MCF 10A (cell line): ENCODE data around the gene AGPS. TPM values are rescaled to one million over a fixed set of nuclear protein-coding genes. Genes with fewer than 3 reads are reported as not detected.

Experiments used
- BruUV-seq: library from RNA; stranded (reverse); fragments of 400-500 nt; replicated peaks from 2 replicates; lab custom pipeline; 2021; lab: Mats Ljungman, UMichigan
- CTCF ChIA-PET: fragments of 300-600 bp; sonication (Branson Sonifier 250); formaldehyde crosslinking; extraction: SDS; loops from one replicate; lab custom pipeline; 2021; ENCODE audit warnings: antibody characterized with exemption, inconsistent platforms; lab: Yijun Ruan, JAX
- POLR2A ChIA-PET: fragments of 300-600, 350-650 bp; sonication (Branson Sonifier 250); formaldehyde crosslinking; extraction: SDS; loops from one replicate; lab custom pipeline; 2020; ENCODE audit warnings: antibody characterized with exemption, inconsistent platforms; lab: Yijun Ruan, JAX
- DNase-seq: peaks from one replicate; pipeline ENCODE4 v3.0.0-alpha.2; 2018; ENCODE audit not compliant: unreplicated experiment
- H3K27ac Mint-ChIP-seq: one replicate; pipeline ENCODE4 v1.8.0; 2022; ENCODE audit warnings: mild to moderate bottlenecking, low read depth, mixed read lengths; ENCODE audit not compliant: unreplicated experiment
- H3K27me3 Mint-ChIP-seq: one replicate; pipeline ENCODE4 v1.8.0; 2022; ENCODE audit warnings: mixed read lengths; ENCODE audit not compliant: insufficient read depth, unreplicated experiment
- H3K36me3 Mint-ChIP-seq: one replicate; pipeline ENCODE4 v1.8.0; 2022; ENCODE audit warnings: mild to moderate bottlenecking, moderate library complexity, mixed read lengths; ENCODE audit not compliant: insufficient read depth, unreplicated experiment
- H3K4me1 Mint-ChIP-seq: one replicate; pipeline ENCODE4 v1.8.0; 2022; ENCODE audit warnings: mixed read lengths; ENCODE audit not compliant: insufficient read depth, unreplicated experiment
- H3K4me3 Mint-ChIP-seq: one replicate; pipeline ENCODE4 v1.8.0; 2022; ENCODE audit warnings: mild to moderate bottlenecking, moderate library complexity, mixed read lengths; ENCODE audit not compliant: unreplicated experiment
- H3K9me3 Mint-ChIP-seq: one replicate; pipeline ENCODE4 v1.8.0; 2022; ENCODE audit warnings: mixed read lengths; ENCODE audit not compliant: unreplicated experiment
- CTCF ChIP-seq: fragments of 200-600 bp; IDR thresholded peaks from one replicate; pipeline ENCODE4 v1.8.0; 2022; ENCODE audit warnings: antibody characterized with exemption, mild to moderate bottlenecking; ENCODE audit not compliant: unreplicated experiment
- intact Hi-C: fragments of 100-400 bp; cut with micrococcal nuclease; formaldehyde crosslinking; loops from 2 replicates; pipeline ENCODE4 v1.14.1; 2022
- total RNA-seq: library from RNA; stranded (reverse); gene quantifications from 2 replicates; pipeline ENCODE4 v1.2.3, GENCODE V29; 2022

AGPS gene
- total RNA-seq, 1 experiment from 2014 or later = 49.5 TPM

GRCh38 chr2:177379354-177379753, 13.2 kb upstream of the AGPS start:
- Mint-ChIP-seq H3K4me3 (no peak overlapping the region), H3K36me3 (peaks cover 9% of the 10 kb centered on the region), H3K9me3 (no peaks in the 10 kb centered on the region), H3K4me1 (no peaks in the 10 kb centered on the region), H3K27ac (no peak overlapping the region), H3K27me3 (no peaks in the 10 kb centered on the region)
- intact Hi-C loops = no loop called here
- no peak for TF ChIP-seq CTCF
- POLR2A ChIA-PET = interaction anchor here (1.5 kb wide), 1 partner anchor 19 kb away, joined by 5 read pairs; no protein-coding TSS in a partner anchor
- no peak for DNase-seq
- CTCF ChIA-PET = interaction anchor here (1.0 to 1.6 kb wide), 2 partner anchors 17 to 43 kb away, joined by 3 to 4 read pairs; no protein-coding TSS in a partner anchor
- no TSS peak for BruUV-seq

GRCh38 chr2:177380181-177380580, 12.4 kb upstream of the AGPS start:
- ChIA-PET CTCF (interaction anchor here (0.7 to 1.8 kb wide), 4 partner anchors 18 to 44 kb away, joined by 3 to 9 read pairs (median 4); no protein-coding TSS in a partner anchor), POLR2A (interaction anchor here (0.6 to 1.5 kb wide), 2 partner anchors 20 to 619 kb away, joined by 3 to 5 read pairs; no protein-coding TSS in a partner anchor)
- intact Hi-C loops = no loop called here
- H3K4me3 Mint-ChIP-seq = no peak overlapping the region
- H3K36me3 Mint-ChIP-seq = peaks cover 9% of the 10 kb centered on the region
- no peak for TF ChIP-seq CTCF
- DNase-seq = no peak
- BruUV-seq = no TSS peak
- no peaks in the 10 kb centered on the region for H3K27me3 Mint-ChIP-seq
- no peaks in the 10 kb centered on the region for H3K9me3 Mint-ChIP-seq
- no peak overlapping the region for H3K27ac Mint-ChIP-seq
- no peaks in the 10 kb centered on the region for H3K4me1 Mint-ChIP-seq

GRCh38 chr2:177383935-177384334, 8.6 kb upstream of the AGPS start:
- POLR2A ChIA-PET = interaction anchor here (1.1 to 1.7 kb wide), 2 partner anchors 10 to 31 kb away, joined by 3 to 8 read pairs; no protein-coding TSS in a partner anchor

More at GRCh38 chr2:177383935-177384334, 8.6 kb upstream of the AGPS start:
- intact Hi-C loops = no loop called here
- H3K4me3 Mint-ChIP-seq = no peak overlapping the region
- CTCF ChIA-PET = interaction anchor here (0.7 to 1.2 kb wide), 4 partner anchors 8 to 341 kb away, joined by 3 to 5 read pairs (median 4); partner anchors contain the start of gene AGPS
- no peaks in the 10 kb centered on the region for H3K9me3 Mint-ChIP-seq
- DNase-seq = no peak
- peaks cover 9% of the 10 kb centered on the region for H3K36me3 Mint-ChIP-seq
- H3K27me3 Mint-ChIP-seq = no peaks in the 10 kb centered on the region
- BruUV-seq = no TSS peak
- no peaks in the 10 kb centered on the region for H3K4me1 Mint-ChIP-seq
- TF ChIP-seq CTCF = no peak
- no peak overlapping the region for H3K27ac Mint-ChIP-seq
